Lower leg skin (tissue), 4 donors: ENCODE data around the gene CEBPZOS. TPM values are rescaled to one million over a fixed set of nuclear protein-coding genes. Genes with fewer than 3 reads are reported as not detected.

ENCODE experiments used
- DNase-seq, 2 donors: peaks; one replicate each; pipeline ENCODE4 v3.0.0-alpha.2; 2019; ENCODE audit warnings: low spot score in 2 of 2
- H3K4me3 ChIP-seq: fragments of 200-600 bp; sonication (generic); 2 replicates; pipeline ENCODE4 v1.5.1; 2017; ENCODE audit warnings: mild to moderate bottlenecking, low read depth; ENCODE audit not compliant: poor library complexity, severe bottlenecking
- POLR2A ChIP-seq, 2 donors: fragments of 450-650 bp; IDR thresholded peaks; one replicate each; pipeline ENCODE4 v1.6.1; 2016 to 2017; ENCODE audit warnings: antibody characterized with exemption in 2 of 2, mild to moderate bottlenecking in 1 of 2, moderate library complexity in 1 of 2
- WGBS, 2 donors: methylation state at CpG; one replicate each; pipeline ENCODE4 v1.1.5; 2018; 5-methylcytosine and 5-hydroxymethylcytosine counted together
- intact Hi-C: fragments of 100-400 bp; cut with DNase I; formaldehyde crosslinking; loops from one replicate; pipeline ENCODE4 v1.15.0; 2023; ENCODE audit warnings: low total_unique reads
- total RNA-seq, 4 donors: library from RNA; depleted of rRNA; stranded (reverse); fragments of >200 nt; gene quantifications; one replicate each; pipeline ENCODE4 v1.1.0, GENCODE V29; 2016
- TF ChIP-seq, protein P1 (sequence below), 3 donors: fragments of 450-650 bp; IDR thresholded peaks; one replicate each; pipeline ENCODE4 v1.5.1; 2016; ENCODE audit warnings: antibody characterized with exemption in 3 of 3, mild to moderate bottlenecking in 3 of 3, moderate library complexity in 2 of 3

CEBPZOS gene
- total RNA-seq, 4 donors from 2014 or later = 10.9 to 18.1 (median 16.6) TPM

DNA sequence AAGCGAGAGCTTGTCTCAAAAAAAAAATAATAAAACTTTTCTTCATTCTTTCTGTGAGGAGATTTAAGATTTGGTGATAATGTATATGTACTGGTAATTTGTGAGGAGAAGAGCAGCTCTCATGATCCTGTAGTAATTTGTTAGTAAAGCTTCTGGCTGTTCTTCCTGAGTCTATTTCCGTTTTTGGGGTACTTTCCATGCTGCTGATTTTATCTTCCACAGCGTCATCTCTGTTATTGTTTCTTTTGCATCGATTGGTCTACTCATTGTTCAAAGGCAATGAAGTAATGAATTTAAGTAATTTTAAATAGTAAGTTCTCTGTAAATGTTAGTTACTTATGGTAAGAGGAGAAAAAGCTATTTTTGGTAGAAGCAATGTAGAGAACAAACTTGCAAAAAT lies 47.1 kb downstream of the CEBPZOS start:
- no peak for DNase-seq
- H3K4me3 ChIP-seq = no peak overlapping the region
- TF ChIP-seq, protein P1, sequence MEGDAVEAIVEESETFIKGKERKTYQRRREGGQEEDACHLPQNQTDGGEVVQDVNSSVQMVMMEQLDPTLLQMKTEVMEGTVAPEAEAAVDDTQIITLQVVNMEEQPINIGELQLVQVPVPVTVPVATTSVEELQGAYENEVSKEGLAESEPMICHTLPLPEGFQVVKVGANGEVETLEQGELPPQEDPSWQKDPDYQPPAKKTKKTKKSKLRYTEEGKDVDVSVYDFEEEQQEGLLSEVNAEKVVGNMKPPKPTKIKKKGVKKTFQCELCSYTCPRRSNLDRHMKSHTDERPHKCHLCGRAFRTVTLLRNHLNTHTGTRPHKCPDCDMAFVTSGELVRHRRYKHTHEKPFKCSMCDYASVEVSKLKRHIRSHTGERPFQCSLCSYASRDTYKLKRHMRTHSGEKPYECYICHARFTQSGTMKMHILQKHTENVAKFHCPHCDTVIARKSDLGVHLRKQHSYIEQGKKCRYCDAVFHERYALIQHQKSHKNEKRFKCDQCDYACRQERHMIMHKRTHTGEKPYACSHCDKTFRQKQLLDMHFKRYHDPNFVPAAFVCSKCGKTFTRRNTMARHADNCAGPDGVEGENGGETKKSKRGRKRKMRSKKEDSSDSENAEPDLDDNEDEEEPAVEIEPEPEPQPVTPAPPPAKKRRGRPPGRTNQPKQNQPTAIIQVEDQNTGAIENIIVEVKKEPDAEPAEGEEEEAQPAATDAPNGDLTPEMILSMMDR (IDR thresholded peaks at IDR 0.05) = no peak
- TF ChIP-seq POLR2A (IDR thresholded peaks at IDR 0.05) = no peak
- WGBS, 2 donors = 87 to 90% methylated on average over 4 of the region's 4 CpGs
- intact Hi-C loops = no loop called here

DNA sequence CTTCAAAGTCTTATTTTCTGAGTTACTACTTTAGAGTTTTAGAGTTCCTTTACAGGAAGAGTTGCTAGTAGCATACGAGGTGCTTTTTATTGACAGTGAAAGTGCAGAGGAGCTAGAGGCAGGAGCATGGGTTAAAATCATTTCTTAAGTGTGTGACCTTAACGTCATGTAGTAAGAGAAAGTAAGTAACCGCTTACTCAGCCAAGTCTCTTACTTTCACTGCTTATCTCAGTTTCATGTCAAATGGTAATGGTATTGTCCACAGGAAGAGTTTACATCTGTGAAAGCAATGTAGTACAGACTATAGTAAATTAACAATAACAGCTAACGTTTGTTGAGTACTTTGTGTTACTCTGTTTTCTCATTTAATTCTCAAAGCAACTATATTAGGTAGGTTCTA lies 47.7 kb downstream of the CEBPZOS start:
- 75 to 83% methylated on average over 4 of the region's 4 CpGs for WGBS, 2 donors
- no peak overlapping the region for H3K4me3 ChIP-seq
- TF ChIP-seq, protein P1 (IDR thresholded peaks at IDR 0.05) = no peak
- TF ChIP-seq POLR2A (IDR thresholded peaks at IDR 0.05) = no peak
- DNase-seq = no peak
- intact Hi-C loops = no loop called here

DNA sequence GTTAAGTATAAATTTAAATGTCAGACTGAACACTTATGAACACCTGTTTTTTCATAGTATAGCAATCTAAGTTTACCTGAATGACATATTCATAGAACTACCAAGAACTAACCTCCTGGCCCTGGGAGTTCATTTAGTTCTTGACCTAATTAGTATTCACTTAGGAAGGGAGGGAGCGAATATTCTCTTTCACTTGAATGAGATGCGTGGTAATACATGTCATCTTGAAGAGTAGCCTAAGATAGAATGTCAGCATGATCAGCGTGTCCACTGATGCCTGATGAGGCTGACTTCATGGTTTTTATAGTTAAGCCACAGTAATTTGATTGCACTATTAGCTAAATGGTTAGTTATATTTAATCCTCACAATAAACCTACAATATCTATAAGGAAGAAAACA lies 48.5 kb downstream of the CEBPZOS start:
- DNase-seq = no peak
- 94 to 97% methylated on average over 3 of the region's 3 CpGs for WGBS, 2 donors
- intact Hi-C loops = no loop called here
- no peak overlapping the region for H3K4me3 ChIP-seq
- no peak for TF ChIP-seq POLR2A (IDR thresholded peaks at IDR 0.05)
- TF ChIP-seq, protein P1 (IDR thresholded peaks at IDR 0.05) = no peak

DNA sequence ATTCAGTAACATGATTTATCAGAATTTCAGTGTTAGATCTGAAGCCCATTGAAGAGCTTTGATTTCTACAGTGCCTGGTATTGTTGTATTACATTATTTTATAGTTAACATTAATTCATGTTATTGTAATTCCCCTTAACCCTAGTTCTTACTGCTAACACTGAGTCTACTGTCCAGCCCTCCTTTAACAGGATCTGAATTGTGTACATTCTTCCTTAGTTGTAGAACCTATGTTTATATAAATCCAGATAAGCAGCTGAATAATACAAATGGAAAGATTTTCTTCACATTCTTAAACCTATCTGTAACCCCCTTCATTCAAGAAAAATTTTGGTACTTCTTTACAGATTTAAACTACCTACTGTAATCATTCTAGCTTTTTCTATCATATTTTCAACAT lies 49.9 kb downstream of the CEBPZOS start:
- no peak overlapping the region for H3K4me3 ChIP-seq
- no peak for TF ChIP-seq POLR2A (IDR thresholded peaks at IDR 0.05)
- TF ChIP-seq, protein P1 (IDR thresholded peaks at IDR 0.05) = no peak
- intact Hi-C loops = no loop called here
- DNase-seq = no peak

DNA sequence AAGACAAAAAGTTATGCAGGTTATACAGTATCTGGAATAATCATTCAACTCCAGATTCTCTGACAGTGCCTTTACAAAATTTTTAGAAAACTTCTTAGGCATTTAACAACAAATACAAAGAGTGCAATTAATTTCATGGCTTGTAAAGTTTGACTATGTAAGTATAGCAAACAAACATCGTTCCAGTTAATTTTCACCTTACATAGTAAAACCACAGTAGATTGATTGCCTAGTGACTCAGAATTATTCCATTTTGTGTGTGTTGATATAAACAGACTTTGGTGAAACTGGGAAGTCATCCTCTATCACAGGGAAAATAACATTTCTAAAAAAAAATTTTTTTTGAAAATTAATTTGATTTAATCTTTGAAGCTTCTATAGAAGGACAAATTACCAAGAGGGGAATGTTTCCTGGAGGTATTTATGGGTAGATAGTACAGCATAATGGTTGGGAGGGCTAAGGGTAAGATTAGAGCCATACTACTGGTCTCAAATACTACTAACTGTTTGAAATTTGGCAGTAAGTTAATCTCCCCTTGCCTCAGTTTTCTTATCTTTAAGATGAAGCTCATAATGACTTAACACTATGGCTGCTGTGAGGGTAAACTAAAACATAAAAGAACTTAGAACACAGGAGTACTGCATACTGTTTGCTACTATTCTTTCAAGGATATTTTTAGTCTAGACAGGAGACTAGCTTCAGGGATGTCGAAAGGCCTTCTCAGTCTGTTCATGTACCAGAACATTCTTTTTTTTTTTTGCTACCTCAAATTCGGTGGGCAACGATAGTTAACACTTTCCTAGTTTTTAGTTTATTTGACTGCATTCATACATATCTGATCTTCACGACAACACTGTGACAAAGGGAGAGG lies 54.8 kb downstream of the CEBPZOS start:
- DNase-seq = no peak
- intact Hi-C loops = no loop called here
- no peak for TF ChIP-seq POLR2A (IDR thresholded peaks at IDR 0.05)
- TF ChIP-seq, protein P1 (IDR thresholded peaks at IDR 0.05) = no peak
- no peak overlapping the region for H3K4me3 ChIP-seq
- 85 to 91% methylated on average over 5 of the region's 5 CpGs for WGBS, 2 donors

Other genes starting within 250 kb of the CEBPZOS start
- gene STRN, start 230.0 kb upstream of the CEBPZOS start, total RNA-seq = 10 to 100 TPM; 34.4 to 41.9 (median 37.9) TPM
- gene HEATR5B, start 112.1 kb upstream of the CEBPZOS start, total RNA-seq = 10 to 100 TPM; 29.9 to 33.7 (median 31.1) TPM
- gene GPATCH11, start 112.0 kb upstream of the CEBPZOS start, total RNA-seq = 1 to 10 TPM; 5.4 to 7.6 (median 6.7) TPM
- gene EIF2AK2, start 39.5 kb upstream of the CEBPZOS start, total RNA-seq = 10 to 100 TPM in 1 of 4 donors, 1 to 10 TPM in 3; 5.3 to 10.7 (median 7.4) TPM
- gene SULT6B1, start 7.8 kb upstream of the CEBPZOS start, total RNA-seq = not detected
- gene CEBPZ, start 35.1 kb downstream of the CEBPZOS start, total RNA-seq = 10 to 100 TPM; 21.0 to 28.5 (median 25.2) TPM
- 10 to 100 TPM in 2 of 4 donors, 1 to 10 TPM in 2; 7.5 to 16.1 (median 12.7) TPM for gene NDUFAF7, start 35.2 kb downstream of the CEBPZOS start, total RNA-seq
- gene PRKD3, start 128.3 kb downstream of the CEBPZOS start, total RNA-seq = 10 to 100 TPM; 24.8 to 38.4 (median 30.9) TPM
- gene QPCT, start 148.1 kb downstream of the CEBPZOS start, total RNA-seq = 10 to 100 TPM; 33.4 to 88.1 (median 56.0) TPM